GM19397 (cell line): Measurements from ENCODE around the gene CASKIN1.
"Not testable (repeated sequence)": the region's sequence is repeated elsewhere in the genome, so short reads cannot be mapped to it uniquely, and the experiment has no call there.

Experiments used
- ATAC-seq: cut with Tn5 transposase; IDR thresholded peaks from one replicate; pipeline ENCODE4 v1.9.1; 2021; ENCODE audit warnings: mild to moderate bottlenecking, moderate library complexity; ENCODE audit not compliant: unreplicated experiment

Gene CASKIN1

GRCh38 chr16:2145843-2146242 lies 50.6 kb downstream of the CASKIN1 start:
- no peak for ATAC-seq

GRCh38 chr16:2143878-2144485 lies 52.4 kb downstream of the CASKIN1 start:
- no peak for ATAC-seq

- no peak for ATAC-seq
Observed at GRCh38 chr16:2142942-2143877, 53.2 kb downstream of the CASKIN1 start.

GRCh38 chr16:2135770-2136490 lies 60.5 kb downstream of the CASKIN1 start, which contains the start of gene PKD1:
Gene PKD1, minus strand, starts transcription at chr16:2135898. Its CDS starts 209 bp downstream, at chr16:2135689.
- not testable (repeated sequence) for ATAC-seq

- not testable (repeated sequence) for ATAC-seq
Observed at GRCh38 chr16:2135071-2135470, 61.3 kb downstream of the CASKIN1 start.

- ATAC-seq, result not testable (repeated sequence)
Observed at GRCh38 chr16:2133797-2134196, 62.6 kb downstream of the CASKIN1 start.

- not testable (repeated sequence) for ATAC-seq
Observed at GRCh38 chr16:2129890-2130447, 66.4 kb downstream of the CASKIN1 start.

GRCh38 chr16:2129251-2129650 lies 67.2 kb downstream of the CASKIN1 start:
- not testable (repeated sequence) for ATAC-seq

- not testable (repeated sequence) for ATAC-seq
Observed at GRCh38 chr16:2127630-2128280, 68.7 kb downstream of the CASKIN1 start.
